NCI-H345 treated with DMSO at 0.1 percent for 48 hours (cell line): ENCODE data around the gene SMIM10.
"Not testable (repeated sequence)": the region's sequence is repeated elsewhere in the genome, so short reads cannot be mapped to it uniquely, and the experiment has no call there.

Source experiments
- DNase-seq: peaks from one replicate; lab custom pipeline; 2025; ENCODE audit not compliant: unreplicated experiment; lab: John Stamatoyannopoulos, UW

SMIM10 gene

DNA sequence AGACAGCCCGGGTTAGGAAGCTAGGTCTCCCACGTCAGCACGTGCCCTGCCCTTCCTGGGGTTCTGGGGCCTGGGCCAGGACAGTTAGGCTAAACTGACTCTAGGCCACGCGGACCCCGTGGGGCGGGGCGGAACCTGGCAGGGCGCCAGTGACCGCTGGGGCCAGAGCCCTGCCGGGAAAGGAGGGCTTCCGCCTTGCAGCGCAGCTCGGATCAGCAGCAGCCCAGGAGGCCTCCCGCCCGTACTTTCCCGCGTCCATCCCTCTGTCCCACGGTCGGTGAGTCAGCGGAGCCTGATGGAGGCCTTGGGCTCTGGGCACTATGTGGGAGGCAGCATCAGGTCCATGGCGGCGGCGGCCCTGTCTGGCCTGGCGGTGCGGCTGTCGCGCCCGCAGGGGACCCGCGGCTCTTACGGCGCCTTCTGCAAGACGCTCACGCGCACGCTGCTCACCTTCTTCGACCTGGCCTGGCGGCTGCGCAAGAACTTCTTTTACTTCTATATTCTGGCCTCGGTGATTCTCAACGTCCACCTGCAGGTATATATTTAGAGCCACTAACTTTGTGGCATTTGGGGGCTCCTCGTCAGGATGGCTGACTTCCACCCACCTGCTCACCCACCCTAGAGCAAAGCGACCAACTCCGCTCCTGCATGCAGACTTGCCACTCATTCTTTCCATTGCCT, at the start of gene SMIM10:
SMIM10 (plus strand) TSS at position 191 of the 681 bp plus-strand sequence; CDS start at position 296, 105 bp downstream.
- no peak for DNase-seq

- DNase-seq: not testable (repeated sequence)
Measured at GRCh38 chrX:134946364-134946763, 44.4 kb upstream of the SMIM10 start.

- no peak for DNase-seq
Measured at GRCh38 chrX:134948333-134949241, 42.2 kb upstream of the SMIM10 start.

DNA sequence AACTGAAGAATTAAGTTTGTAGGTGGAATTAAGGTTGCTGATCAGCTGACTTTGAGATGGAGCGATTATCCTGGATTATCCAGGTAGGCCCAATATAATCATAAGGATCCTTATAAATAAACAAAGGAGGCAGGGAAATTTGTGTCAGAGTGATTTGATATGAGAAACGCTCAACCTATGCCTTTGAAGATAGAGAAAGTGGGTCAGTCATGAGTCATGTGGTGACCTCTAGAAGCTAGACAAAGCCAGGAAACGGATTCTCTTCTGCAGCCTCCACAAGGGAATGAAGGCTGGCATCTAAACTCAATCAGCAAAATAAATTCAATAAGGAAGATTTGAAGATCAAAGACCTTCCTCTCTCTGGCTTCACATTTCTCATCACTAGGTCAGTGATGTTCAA, 41.5 kb upstream of the SMIM10 start:
- no peak for DNase-seq

- DNase-seq: no peak
Measured at GRCh38 chrX:134957836-134958235, 33.0 kb upstream of the SMIM10 start.

- not testable (repeated sequence) for DNase-seq
Measured at GRCh38 chrX:134960366-134960765, 30.4 kb upstream of the SMIM10 start.

GRCh38 chrX:134963041-134963440, 27.8 kb upstream of the SMIM10 start:
- DNase-seq: no peak

DNA sequence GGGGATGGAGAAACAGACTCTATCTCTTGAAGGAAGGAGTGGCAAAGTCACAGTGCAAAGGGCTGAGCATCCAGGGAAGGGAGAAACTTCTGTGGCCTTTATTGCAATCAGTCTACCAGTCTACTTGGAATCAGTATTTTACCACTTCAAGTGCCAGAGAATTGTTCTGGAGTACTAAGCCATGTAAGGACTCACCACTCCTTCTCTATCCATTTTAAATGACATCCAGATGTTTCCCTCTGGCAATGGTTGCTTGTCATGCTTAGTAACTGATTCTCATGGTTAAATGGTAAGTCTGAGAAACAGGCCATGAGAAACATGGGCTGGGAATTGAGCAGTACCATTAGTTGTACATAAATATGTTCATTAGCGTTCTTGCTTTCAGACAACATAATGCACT, 21.1 kb upstream of the SMIM10 start:
- DNase-seq: no peak

- no peak for DNase-seq
Measured at GRCh38 chrX:134971926-134972325, 18.9 kb upstream of the SMIM10 start.

DNA sequence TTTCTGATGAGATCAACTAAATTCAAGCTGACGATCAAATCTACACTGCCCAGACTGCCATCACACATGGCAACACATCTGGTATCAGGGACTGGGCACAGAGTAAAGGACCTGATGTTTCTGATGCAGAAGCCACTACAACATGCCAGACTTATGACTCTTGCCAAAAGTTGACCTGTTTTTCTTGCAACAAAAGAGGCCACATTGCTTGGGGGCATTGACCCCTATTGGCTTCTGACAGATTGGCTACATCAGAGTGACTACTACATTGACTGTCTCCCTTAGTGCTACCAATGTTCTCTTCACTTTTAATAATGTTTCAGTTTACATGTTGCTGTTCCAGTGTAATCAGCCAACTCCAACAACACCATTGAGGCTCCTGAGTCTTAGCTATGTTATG, 15.3 kb upstream of the SMIM10 start:
- DNase-seq: no peak

DNA sequence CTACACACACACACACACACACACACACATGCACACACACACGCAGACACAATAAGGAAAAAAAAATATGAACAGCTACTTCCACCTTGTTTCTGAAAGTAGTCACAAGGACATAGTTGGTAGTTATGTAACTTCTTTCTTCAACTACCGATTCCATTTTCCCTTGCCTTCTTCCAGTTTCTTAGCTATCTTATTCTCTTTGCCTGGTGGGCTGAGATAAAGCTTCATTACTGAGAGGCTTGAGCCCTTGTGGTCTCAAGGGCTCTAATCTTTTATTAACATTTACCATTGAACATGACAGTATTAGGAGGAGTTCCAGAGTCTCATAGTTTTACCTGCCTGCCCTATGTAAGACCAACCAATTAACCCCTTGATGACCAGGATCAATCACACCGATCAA, 8.9 kb upstream of the SMIM10 start:
- no peak for DNase-seq

DNA sequence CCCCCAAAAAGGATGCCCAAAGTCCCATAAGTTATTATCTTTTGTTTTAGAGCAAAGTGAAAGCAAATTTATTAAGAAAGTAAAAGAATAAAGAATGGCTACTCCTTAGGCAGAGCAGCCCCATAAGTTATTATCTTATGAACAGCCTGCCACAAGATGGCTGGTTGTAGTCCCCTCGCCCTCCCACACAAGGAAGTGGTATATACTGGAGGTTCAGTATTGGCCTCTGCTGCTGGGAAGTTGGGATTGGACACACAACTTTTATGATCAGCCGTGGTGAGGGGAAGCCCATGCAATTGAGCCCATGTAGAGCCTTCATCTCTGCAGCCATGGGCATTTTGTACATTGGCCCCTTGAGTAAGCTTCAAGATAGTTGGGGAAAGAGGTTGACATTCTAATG, 8.0 kb upstream of the SMIM10 start:
- no peak for DNase-seq

GRCh38 chrX:134985479-134985878, 5.3 kb upstream of the SMIM10 start:
- no peak for DNase-seq

- no peak for DNase-seq
Measured at GRCh38 chrX:134990475-134990800, 353 bp upstream of the SMIM10 start.

DNA sequence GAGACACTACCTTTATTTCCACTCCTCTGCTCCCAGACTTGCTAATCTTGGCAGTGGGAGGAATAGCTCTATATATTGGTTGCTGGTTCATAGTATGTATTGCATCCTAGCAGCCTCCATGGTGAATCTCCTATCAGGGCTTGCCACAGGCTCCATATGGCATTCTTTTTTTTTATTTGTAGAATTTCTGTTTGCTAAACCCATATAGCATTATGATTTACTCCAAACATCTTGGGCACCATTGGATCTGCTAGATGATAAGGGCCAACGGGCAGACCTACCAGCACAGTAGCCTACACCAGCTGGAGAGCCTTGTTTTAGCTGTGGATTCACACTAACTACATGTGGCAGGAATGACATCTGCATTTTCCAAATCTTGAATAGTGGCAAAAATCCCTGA, 6.9 kb downstream of the SMIM10 start:
- no peak for DNase-seq

DNA sequence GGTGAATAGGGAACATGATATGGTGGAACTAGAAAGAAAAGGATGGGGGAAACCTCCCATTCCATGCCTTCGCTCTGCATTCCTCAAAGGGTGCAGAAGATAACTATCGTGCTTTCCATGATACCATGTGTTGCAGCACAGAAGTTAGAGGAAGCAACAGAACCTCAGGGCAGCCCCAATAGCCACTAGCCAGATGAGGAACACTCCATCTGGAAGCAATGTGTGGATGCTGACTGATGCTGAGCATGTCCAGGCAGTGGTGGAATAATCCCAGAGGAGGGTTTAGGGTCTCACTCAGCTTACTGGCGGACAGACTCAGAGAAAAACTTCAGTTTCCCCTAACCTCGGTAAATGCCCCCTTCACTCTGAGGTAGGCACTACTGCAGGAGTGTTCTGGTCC, 7.5 kb downstream of the SMIM10 start:
- DNase-seq: no peak

DNA sequence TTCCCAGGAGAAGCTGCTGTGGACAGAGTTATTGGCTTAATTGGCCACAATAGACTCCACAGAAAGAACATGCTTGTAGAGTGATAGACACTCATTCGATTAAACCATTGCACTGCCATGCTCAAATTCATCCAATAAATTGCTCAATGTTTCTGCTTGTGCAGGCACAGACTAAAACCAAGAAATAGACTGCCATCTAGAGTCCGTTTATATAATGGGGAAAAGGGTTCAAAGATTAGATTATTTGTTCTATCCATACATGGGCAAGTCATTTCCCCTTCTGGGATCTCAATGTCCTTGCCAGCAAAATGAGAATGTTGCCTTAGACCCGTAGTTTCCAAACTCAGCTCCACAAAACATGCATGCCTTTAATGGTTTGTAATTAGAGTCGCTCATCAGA, 8.7 kb downstream of the SMIM10 start:
- peak; percentile 15 for DNase-seq

GRCh38 chrX:135000516-135000915, 9.7 kb downstream of the SMIM10 start:
- no peak for DNase-seq

DNA sequence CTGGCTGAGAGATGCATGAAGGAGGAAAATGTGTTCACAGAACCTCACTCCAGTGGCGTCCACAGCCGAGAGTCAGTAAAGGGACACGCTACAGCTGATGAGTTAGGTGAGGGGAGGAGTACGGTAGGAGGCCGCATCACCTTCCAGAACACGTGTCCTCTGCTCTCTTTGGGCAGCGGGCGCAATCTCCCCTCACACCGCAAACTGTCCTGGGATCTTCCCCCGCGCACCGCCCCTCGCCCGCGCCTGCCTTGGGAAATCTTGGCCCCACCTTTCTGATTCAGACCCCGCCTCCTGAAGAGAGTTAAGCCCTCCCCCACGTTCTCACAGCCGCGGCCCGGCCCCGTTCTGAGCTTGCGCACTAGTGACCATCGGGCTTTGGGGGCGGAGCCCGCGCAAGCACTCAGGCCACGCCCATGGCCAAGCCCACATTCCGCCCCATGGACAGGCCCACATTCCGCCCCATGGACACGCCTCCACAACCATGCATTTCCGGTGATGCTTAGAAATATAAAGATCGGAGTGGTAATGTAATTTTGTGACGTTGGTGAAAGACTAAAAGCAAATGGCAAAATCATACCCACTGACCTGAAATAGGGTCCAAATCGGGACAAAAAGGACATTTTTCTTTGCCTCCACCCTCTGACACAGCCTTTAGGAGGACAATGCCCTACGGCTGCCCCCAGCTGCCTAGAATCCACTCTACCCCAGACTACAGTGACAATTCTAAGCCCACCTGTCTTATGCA, 13.3 kb downstream of the SMIM10 start:
- DNase-seq: peak; percentile 84

GRCh38 chrX:135006187-135006586, 15.4 kb downstream of the SMIM10 start:
- no peak for DNase-seq

DNA sequence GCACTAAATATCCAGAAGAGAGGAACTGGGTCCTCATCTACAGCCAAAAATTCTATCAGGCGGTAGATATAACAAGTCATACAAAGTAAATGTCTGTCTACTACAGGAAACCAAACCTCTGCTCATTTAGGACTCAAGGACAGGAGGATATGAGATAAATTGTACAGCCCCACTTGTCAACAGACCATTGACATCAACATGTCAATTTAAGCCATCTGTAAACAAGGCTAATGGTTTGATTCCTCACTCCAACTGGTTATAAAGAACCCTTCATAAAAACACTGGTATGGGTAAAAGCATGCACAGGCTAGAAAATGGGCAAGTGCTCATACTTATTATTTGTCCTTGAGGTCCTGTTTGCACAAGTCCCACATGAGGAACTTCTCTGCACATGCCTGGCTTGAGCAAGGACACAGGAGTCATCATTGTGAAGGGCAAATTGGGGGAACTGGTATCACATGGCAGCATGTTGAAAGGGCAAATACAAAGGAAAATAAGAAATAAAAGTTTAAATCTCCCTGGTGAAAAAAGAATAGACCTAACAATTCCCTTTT, 18.3 kb downstream of the SMIM10 start:
- DNase-seq: peak; percentile 38
